NB4 (cell line): ENCODE data around the gene EXOC6.

Experiments
- CTCF ChIP-seq: IDR thresholded peaks from one replicate; pipeline ENCODE4 v1.5.1; 2012; ENCODE audit warnings: low read depth, low read length
- MAX ChIP-seq: IDR thresholded peaks from 2 replicates; pipeline ENCODE4 v1.6.1; 2011; ENCODE audit warnings: low read depth, low read length
- MYC ChIP-seq: IDR thresholded peaks from 2 replicates; pipeline ENCODE4 v1.6.1; 2011; ENCODE audit warnings: low read depth, low read length
- POLR2A ChIP-seq: IDR thresholded peaks from 2 replicates; pipeline ENCODE4 v1.6.1; 2011; ENCODE audit warnings: mild to moderate bottlenecking; ENCODE audit not compliant: insufficient read length; ENCODE audit errors: extremely low read depth

- TF ChIP-seq CTCF (no peak), MYC (no peak), POLR2A (no peak), MAX (no peak)
These were observed 140.9 kb downstream of the EXOC6 start for GRCh38 chr10:92989250-92989649.
